GM19043 (cell line): ENCODE measurements around the gene OR52D1.

Experiments used
- ATAC-seq: cut with Tn5 transposase; IDR thresholded peaks from one replicate; pipeline ENCODE4 v1.9.1; 2021; ENCODE audit warnings: low read depth; ENCODE audit not compliant: unreplicated experiment

Gene OR52D1

GRCh38 chr11:5488385-5488784, at the start of gene OR52D1:
Gene OR52D1 (plus strand): TSS chr11:5488685. CDS start chr11:5488707, 22 bp downstream.
- ATAC-seq: no peak

- no peak for ATAC-seq
These were observed 47.1 kb upstream of the OR52D1 start, which contains the start of gene OR51I1 for GRCh38 chr11:5441414-5441813. Gene OR51I1 (minus strand): TSS chr11:5441514. CDS start chr11:5441514, 0 bp downstream.

- no peak for ATAC-seq
These were observed 44.6 kb upstream of the OR52D1 start for GRCh38 chr11:5443835-5444393.

GRCh38 chr11:5449023-5449422, 39.5 kb upstream of the OR52D1 start, which contains the start of gene OR51I2:
Gene OR51I2 (plus strand): TSS chr11:5449323. CDS start chr11:5453489, 4,166 bp downstream.
- ATAC-seq: no peak

- no peak for ATAC-seq
These were observed 39.1 kb upstream of the OR52D1 start for GRCh38 chr11:5449432-5449831.

GRCh38 chr11:5460983-5461621, 27.4 kb upstream of the OR52D1 start:
- ATAC-seq: no peak

GRCh38 chr11:5467527-5467926, 21.0 kb upstream of the OR52D1 start:
- no peak for ATAC-seq

- no peak for ATAC-seq
These were observed 14.6 kb upstream of the OR52D1 start for GRCh38 chr11:5473921-5474320.

GRCh38 chr11:5476186-5476819, 12.2 kb upstream of the OR52D1 start:
- peak; percentile 89 for ATAC-seq

- ATAC-seq: no peak
These were observed 2.5 kb upstream of the OR52D1 start for GRCh38 chr11:5486003-5486402.

- ATAC-seq: no peak
These were observed 2.1 kb upstream of the OR52D1 start for GRCh38 chr11:5486421-5486820.

GRCh38 chr11:5488798-5489399, 414 bp downstream of the OR52D1 start:
- ATAC-seq: no peak

- no peak for ATAC-seq
These were observed 1.3 kb downstream of the OR52D1 start for GRCh38 chr11:5489576-5490357.

- no peak for ATAC-seq
These were observed 11.2 kb downstream of the OR52D1 start for GRCh38 chr11:5499671-5500070.

GRCh38 chr11:5500393-5500801, 11.9 kb downstream of the OR52D1 start:
- ATAC-seq: no peak

GRCh38 chr11:5504403-5504921, 16.0 kb downstream of the OR52D1 start:
- no peak for ATAC-seq

- ATAC-seq: no peak
These were observed 17.0 kb downstream of the OR52D1 start for GRCh38 chr11:5505363-5506048.

- ATAC-seq: no peak
These were observed 18.9 kb downstream of the OR52D1 start for GRCh38 chr11:5507177-5507932.

- ATAC-seq: no peak
These were observed 19.4 kb downstream of the OR52D1 start for GRCh38 chr11:5507933-5508305.
